Mesangial cell (primary cell): ENCODE measurements around the gene WAPL. TPM values are rescaled to one million over a fixed set of nuclear protein-coding genes. Genes with fewer than 3 reads are reported as not detected.

Experiments used
- total RNA-seq: library from RNA; depleted of rRNA; stranded (reverse); fragments of >200 nt; gene quantifications from 2 replicates; pipeline ENCODE4 v1.2.3, GENCODE V29; 2015

Gene WAPL
- 15.5 and 17.1 TPM in 2 replicates for total RNA-seq

GRCh38 chr10:86521678-86522509 lies at the start of gene WAPL:
Gene WAPL (minus strand): TSS chr10:86521792. CDS start chr10:86518069, 3,723 bp downstream.

Other genes starting within 250 kb of the WAPL start
- 0.13 TPM in 1 of 2 replicates, not detected in the other for gene GRID1, start 155.0 kb downstream of the WAPL start, total RNA-seq
- not detected in 2 replicates for gene OPN4, start 132.8 kb upstream of the WAPL start, total RNA-seq
- gene LDB3, start 146.7 kb upstream of the WAPL start, total RNA-seq, result under 0.01 and 0.13 TPM in 2 replicates
- 18.9 and 20.9 TPM in 2 replicates for gene BMPR1A, start 234.8 kb upstream of the WAPL start, total RNA-seq